OCI-M1 (cell line): ENCODE measurements around the gene CMTM7.

Source experiments
- DNase-seq: peaks from one replicate; lab custom pipeline; 2025; lab: John Stamatoyannopoulos, UW

Gene CMTM7

GRCh38 chr3:32414522-32415202 lies 23.0 kb downstream of the CMTM7 start:
- DNase-seq = no peak

- DNase-seq = no peak
These were observed 28.1 kb downstream of the CMTM7 start for GRCh38 chr3:32419742-32420125.

- DNase-seq = no peak
These were observed 28.7 kb downstream of the CMTM7 start for GRCh38 chr3:32420126-32421038.

GRCh38 chr3:32421185-32421584 lies 29.5 kb downstream of the CMTM7 start:
- DNase-seq = no peak

GRCh38 chr3:32421991-32422859 lies 30.6 kb downstream of the CMTM7 start:
- no peak for DNase-seq

- DNase-seq = peak; percentile 44
These were observed 31.3 kb downstream of the CMTM7 start for GRCh38 chr3:32422943-32423342.

GRCh38 chr3:32423534-32423933 lies 31.9 kb downstream of the CMTM7 start:
- no peak for DNase-seq

GRCh38 chr3:32423956-32424557 lies 32.4 kb downstream of the CMTM7 start:
- no peak for DNase-seq

GRCh38 chr3:32424581-32425250 lies 33.1 kb downstream of the CMTM7 start:
- no peak for DNase-seq

GRCh38 chr3:32428092-32429068 lies 36.7 kb downstream of the CMTM7 start:
- no peak for DNase-seq

- peak; percentile 11 for DNase-seq
These were observed 39.2 kb downstream of the CMTM7 start for GRCh38 chr3:32430900-32431299.

- DNase-seq = no peak
These were observed 39.8 kb downstream of the CMTM7 start for GRCh38 chr3:32431481-32431880.

- no peak for DNase-seq
These were observed 40.5 kb downstream of the CMTM7 start for GRCh38 chr3:32432045-32432710.

GRCh38 chr3:32432711-32433530 lies 41.3 kb downstream of the CMTM7 start:
- no peak for DNase-seq

- no peak for DNase-seq
These were observed 42.6 kb downstream of the CMTM7 start for GRCh38 chr3:32434206-32434605.

- no peak for DNase-seq
These were observed 44.5 kb downstream of the CMTM7 start for GRCh38 chr3:32435911-32436815.

- DNase-seq = no peak
These were observed 45.1 kb downstream of the CMTM7 start for GRCh38 chr3:32436816-32437189.

GRCh38 chr3:32437896-32438295 lies 46.2 kb downstream of the CMTM7 start:
- DNase-seq = no peak
